Activated naive CD4-positive, alpha-beta T cell treated with anti-CD3 and anti-CD28 coated beads, Interleukin-2, amount 50 U/mL, for 72 hours (primary cell): ENCODE data around the gene CEP135. TPM values are rescaled to one million over a fixed set of nuclear protein-coding genes. Genes with fewer than 3 reads are reported as not detected.
"Not testable (repeated sequence)": the region's sequence is repeated elsewhere in the genome, so short reads cannot be mapped to it uniquely, and the experiment has no call there.

ENCODE experiments used
- ATAC-seq, 2 donors: fragments of 150-1000 bp; cut with Tn5 transposase; 2 replicates each; pipeline ENCODE4 v1.10.0; 2021; ENCODE audit warnings: mild to moderate bottlenecking in 2 of 2, moderate library complexity in 2 of 2
- DNase-seq, 2 donors: peaks; one replicate each; pipeline ENCODE4 v3.0.0; 2021 to 2022; ENCODE audit warnings: low spot score in 2 of 2
- H3K27ac Mint-ChIP-seq, 2 donors: one replicate each; pipeline ENCODE4 v1.8.0; 2022; ENCODE audit warnings: mild to moderate bottlenecking in 2 of 2, mixed read lengths in 2 of 2
- H3K36me3 Mint-ChIP-seq, 2 donors: one replicate each; pipeline ENCODE4 v1.8.0; 2022; ENCODE audit warnings: mixed read lengths in 2 of 2
- H3K9me3 Mint-ChIP-seq, 2 donors: one replicate each; pipeline ENCODE4 v1.8.0; 2022; ENCODE audit warnings: mixed read lengths in 2 of 2
- total RNA-seq, 2 donors: library from RNA; stranded (reverse); gene quantifications; one replicate each; pipeline ENCODE4 v1.2.3, GENCODE V29; 2022

Gene CEP135
- total RNA-seq, 2 donors from 2014 or later, result 15.9 to 17.3 TPM

GRCh38 chr4:55966324-55966723, 17.6 kb downstream of the CEP135 start:
- ATAC-seq, H3K9me3 Mint-ChIP-seq, H3K27ac Mint-ChIP-seq, DNase-seq: not testable (repeated sequence)
- H3K36me3 Mint-ChIP-seq, result peaks cover 0 to 20% of the 10 kb centered on the region in 2 donors

DNA sequence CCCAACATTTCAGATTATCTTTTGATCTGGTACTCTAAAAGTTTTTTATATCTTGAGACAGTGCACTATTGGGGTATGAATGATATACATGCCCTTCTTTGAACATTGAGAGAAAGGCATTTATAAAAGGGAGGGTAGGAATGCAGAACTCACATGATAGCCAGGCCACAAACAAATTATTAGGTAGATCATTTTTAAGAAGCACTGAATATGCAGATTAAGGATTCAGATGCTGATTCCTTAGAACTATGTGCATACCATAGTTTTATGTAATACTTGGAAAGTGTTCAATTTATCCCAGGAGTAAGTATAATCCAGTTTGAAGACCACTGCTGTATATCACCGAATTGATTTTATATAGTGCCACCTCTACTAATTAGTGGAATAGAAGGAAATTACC, 18.6 kb downstream of the CEP135 start:
- H3K9me3 Mint-ChIP-seq, result no peaks in the 10 kb centered on the region
- peaks cover 0 to 15% of the 10 kb centered on the region in 2 donors for H3K36me3 Mint-ChIP-seq
- DNase-seq, result no peak
- ATAC-seq, result no peak
- no peak overlapping the region for H3K27ac Mint-ChIP-seq

GRCh38 chr4:55973650-55974049, 24.9 kb downstream of the CEP135 start:
- no peak for DNase-seq
- no peak for ATAC-seq
- H3K27ac Mint-ChIP-seq, result no peak overlapping the region
- peaks cover 0 to 18% of the 10 kb centered on the region in 2 donors for H3K36me3 Mint-ChIP-seq
- no peaks in the 10 kb centered on the region for H3K9me3 Mint-ChIP-seq

DNA sequence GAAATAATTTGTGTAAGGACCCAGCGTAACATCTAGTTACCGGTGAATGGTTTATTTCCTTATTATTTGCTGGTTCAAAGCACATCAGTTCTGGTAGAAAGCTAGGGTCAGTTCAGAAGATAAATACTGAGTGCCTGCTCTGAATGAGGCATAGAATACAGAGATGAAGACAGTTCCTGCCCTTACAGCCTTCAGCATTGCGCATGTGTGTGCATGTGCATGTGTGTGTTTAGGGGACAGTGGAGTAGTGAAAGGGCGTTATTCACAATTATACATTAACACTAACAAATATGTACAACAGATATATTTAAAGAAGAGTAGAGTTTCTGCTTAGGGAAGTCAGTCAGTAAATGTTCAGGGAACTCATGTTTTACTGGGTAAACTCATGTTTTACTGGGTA, 29.1 kb downstream of the CEP135 start:
- DNase-seq (no peak), ATAC-seq (no peak)
- H3K27ac Mint-ChIP-seq, result no peak overlapping the region
- no peaks in the 10 kb centered on the region for H3K9me3 Mint-ChIP-seq
- H3K36me3 Mint-ChIP-seq, result peaks cover 14 to 17% of the 10 kb centered on the region in 2 donors

DNA sequence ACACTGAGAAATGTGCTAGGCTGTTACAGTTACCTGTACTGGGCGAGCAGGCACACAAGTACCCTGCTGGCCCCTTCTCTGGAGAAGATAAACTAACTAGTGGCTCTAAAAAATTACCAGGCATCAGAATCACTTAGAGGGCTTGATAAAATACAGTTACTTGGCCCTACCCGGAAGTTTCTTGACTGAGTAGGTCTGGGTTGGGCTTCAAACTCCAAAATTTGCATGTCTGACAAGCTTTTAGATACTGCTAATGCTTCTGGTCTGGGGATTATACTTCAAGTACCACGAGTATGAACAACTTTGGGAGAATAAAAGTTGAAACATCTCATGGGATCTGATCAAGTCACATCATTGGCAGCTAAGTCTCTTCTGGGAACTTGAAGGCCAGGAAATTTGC, 30.8 kb downstream of the CEP135 start:
- ATAC-seq (no peak), DNase-seq (no peak)
- no peak overlapping the region for H3K27ac Mint-ChIP-seq
- H3K9me3 Mint-ChIP-seq, result no peaks in the 10 kb centered on the region
- peaks cover 8 to 14% of the 10 kb centered on the region in 2 donors for H3K36me3 Mint-ChIP-seq

- no peak for DNase-seq
- Mint-ChIP-seq H3K36me3 (peaks cover under 1 to 14% of the 10 kb centered on the region in 2 donors), H3K27ac (no peak overlapping the region), H3K9me3 (no peaks in the 10 kb centered on the region)
- ATAC-seq, result peak in 1 of 2 donors; percentile 16
Observed at GRCh38 chr4:55980725-55981124, 32.0 kb downstream of the CEP135 start.

DNA sequence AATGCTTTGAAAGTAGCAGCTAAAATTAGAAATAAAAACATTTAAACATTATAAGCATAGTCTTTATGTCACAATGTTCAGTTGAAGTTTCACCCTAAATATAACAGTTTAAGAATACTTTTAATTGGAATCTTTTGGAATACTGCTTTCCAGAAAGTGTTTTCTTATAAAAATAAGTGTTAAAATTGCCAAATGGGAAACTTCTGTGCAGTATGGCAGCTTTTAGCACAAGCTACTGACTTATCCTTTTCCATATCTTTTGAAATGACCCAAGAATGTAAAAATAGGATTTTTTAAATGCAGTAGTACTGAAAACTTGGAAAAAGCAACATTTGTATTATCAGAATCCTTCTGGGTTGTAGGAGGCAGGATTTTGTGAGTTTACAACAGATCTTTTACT, 34.2 kb downstream of the CEP135 start:
- no peak for ATAC-seq
- no peak for DNase-seq
- Mint-ChIP-seq H3K9me3 (no peaks in the 10 kb centered on the region), H3K27ac (no peak overlapping the region), H3K36me3 (peaks cover 0 to 14% of the 10 kb centered on the region in 2 donors)

DNA sequence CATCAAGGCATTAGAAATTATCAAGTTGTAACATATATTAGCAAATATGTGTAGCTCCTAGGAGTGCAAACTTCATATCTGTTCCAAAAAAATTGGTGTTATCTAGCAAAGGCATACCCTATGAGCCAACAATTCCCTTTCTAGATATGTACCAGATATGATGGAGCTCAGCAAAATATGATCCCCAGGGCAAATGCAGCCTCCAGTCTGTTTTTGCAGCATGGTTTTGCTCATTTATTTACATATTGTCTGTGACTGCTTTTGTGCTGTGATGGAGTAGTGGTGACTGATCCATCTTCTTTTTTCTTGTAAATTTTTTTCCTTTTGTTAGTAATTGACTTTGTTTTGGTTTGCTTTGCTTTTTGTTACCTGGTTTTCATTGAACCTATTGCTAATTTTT, 41.0 kb downstream of the CEP135 start:
- Mint-ChIP-seq H3K36me3 (peaks cover 0 to 15% of the 10 kb centered on the region in 2 donors), H3K27ac (no peak overlapping the region), H3K9me3 (no peaks in the 10 kb centered on the region)
- ATAC-seq (no peak), DNase-seq (no peak)

GRCh38 chr4:55993994-55994663, 45.4 kb downstream of the CEP135 start:
- DNase-seq, result peak in 1 of 2 donors; percentile 27
- peak; percentile 96 to 97 for ATAC-seq
- Mint-ChIP-seq H3K9me3 (no peaks in the 10 kb centered on the region), H3K27ac (peak overlapping the region in 1 of 2 donors; percentile 86), H3K36me3 (peaks cover 14 to 26% of the 10 kb centered on the region in 2 donors)

GRCh38 chr4:55996646-55997045, 47.9 kb downstream of the CEP135 start:
- Mint-ChIP-seq H3K36me3 (peaks cover 28 to 47% of the 10 kb centered on the region in 2 donors), H3K9me3 (peaks cover 3 to 4% of the 10 kb centered on the region in 2 donors), H3K27ac (peak overlapping the region in 1 of 2 donors; percentile 15)
- DNase-seq, result no peak
- ATAC-seq, result no peak

DNA sequence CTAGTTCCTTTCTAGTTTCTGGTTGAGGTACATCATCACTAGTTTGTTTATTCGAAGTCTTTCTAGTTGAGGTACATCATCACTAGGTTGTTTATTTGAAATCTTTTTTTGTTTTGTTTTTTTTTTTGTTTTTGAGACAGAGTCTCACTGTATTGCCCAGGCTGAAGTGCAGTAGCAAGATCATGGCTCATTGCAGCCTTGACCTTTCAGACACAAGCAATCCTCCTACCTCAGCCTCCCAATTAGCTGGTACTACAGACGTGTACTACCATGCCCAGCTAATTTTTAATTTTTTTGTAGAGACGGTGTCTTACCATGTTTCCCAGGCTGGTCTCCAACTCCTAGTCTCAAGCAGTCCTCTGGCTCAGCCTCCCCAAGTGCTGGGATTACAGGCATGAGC, 54.9 kb downstream of the CEP135 start:
- no peak for DNase-seq
- H3K36me3 Mint-ChIP-seq, result peaks cover 53 to 57% of the 10 kb centered on the region in 2 donors
- no peak for ATAC-seq
- H3K9me3 Mint-ChIP-seq, result peaks cover 3 to 13% of the 10 kb centered on the region in 2 donors
- no peak overlapping the region for H3K27ac Mint-ChIP-seq

DNA sequence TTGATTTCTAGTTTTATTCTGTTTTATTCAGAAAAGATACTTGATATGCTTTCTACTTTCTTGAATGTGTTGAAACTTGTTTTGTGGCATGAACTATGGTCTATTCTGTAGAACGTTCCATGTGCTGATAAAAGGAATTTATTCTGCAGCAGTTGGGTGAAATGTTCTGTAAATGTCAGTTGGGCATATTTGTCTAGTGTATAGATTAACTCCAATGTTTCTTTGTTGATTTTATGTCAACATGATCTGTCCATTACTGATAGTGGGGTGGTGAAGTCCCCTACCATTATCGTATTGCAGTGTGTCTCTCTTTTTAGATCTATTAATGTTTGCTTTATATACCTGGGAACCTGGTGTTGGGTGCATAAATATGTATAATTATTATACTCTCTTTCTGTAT, 55.5 kb downstream of the CEP135 start:
- H3K27ac Mint-ChIP-seq, result no peak overlapping the region
- DNase-seq (no peak), ATAC-seq (no peak)
- H3K9me3 Mint-ChIP-seq, result peaks cover 3 to 13% of the 10 kb centered on the region in 2 donors
- peaks cover 52 to 55% of the 10 kb centered on the region in 2 donors for H3K36me3 Mint-ChIP-seq

GRCh38 chr4:56007154-56007553, 58.4 kb downstream of the CEP135 start:
- no peak for DNase-seq
- ATAC-seq, result no peak
- Mint-ChIP-seq H3K36me3 (peaks cover 29 to 33% of the 10 kb centered on the region in 2 donors), H3K27ac (peak overlapping the region in 1 of 2 donors; percentile 44), H3K9me3 (peaks cover 0 to 8% of the 10 kb centered on the region in 2 donors)

GRCh38 chr4:56008206-56008605, 59.5 kb downstream of the CEP135 start:
- ATAC-seq, result no peak
- no peak for DNase-seq
- Mint-ChIP-seq H3K9me3 (peaks cover 0 to 8% of the 10 kb centered on the region in 2 donors), H3K27ac (no peak overlapping the region), H3K36me3 (peaks cover 24 to 30% of the 10 kb centered on the region in 2 donors)

DNA sequence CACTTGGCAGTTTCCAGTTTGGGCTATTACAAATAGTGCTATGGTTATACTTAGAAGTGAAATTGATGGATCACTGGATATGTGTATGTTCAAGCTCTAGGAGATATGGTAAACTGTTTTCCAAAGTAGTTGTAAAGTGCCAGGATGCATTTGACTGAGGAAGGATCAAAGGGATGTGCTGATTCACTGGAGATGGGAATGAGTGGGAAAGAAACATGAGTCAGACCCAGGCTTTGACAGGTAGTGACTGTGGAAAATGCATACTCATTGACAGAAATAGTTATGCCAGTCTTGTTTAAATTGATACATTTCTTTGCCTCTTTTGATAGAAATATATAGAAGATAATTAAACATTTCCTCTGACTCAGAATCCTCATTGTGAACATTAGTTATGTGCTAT, 77.9 kb downstream of the CEP135 start:
- H3K27ac Mint-ChIP-seq, result peak overlapping the region; percentile 9 to 22
- ATAC-seq (no peak), DNase-seq (no peak)
- peaks cover 42 to 47% of the 10 kb centered on the region in 2 donors for H3K36me3 Mint-ChIP-seq
- no peaks in the 10 kb centered on the region for H3K9me3 Mint-ChIP-seq

- no peak for ATAC-seq
- DNase-seq, result no peak
- peaks cover 37 to 42% of the 10 kb centered on the region in 2 donors for H3K36me3 Mint-ChIP-seq
- H3K9me3 Mint-ChIP-seq, result no peaks in the 10 kb centered on the region
- no peak overlapping the region for H3K27ac Mint-ChIP-seq
Observed at GRCh38 chr4:56028165-56028564, 79.4 kb downstream of the CEP135 start.

DNA sequence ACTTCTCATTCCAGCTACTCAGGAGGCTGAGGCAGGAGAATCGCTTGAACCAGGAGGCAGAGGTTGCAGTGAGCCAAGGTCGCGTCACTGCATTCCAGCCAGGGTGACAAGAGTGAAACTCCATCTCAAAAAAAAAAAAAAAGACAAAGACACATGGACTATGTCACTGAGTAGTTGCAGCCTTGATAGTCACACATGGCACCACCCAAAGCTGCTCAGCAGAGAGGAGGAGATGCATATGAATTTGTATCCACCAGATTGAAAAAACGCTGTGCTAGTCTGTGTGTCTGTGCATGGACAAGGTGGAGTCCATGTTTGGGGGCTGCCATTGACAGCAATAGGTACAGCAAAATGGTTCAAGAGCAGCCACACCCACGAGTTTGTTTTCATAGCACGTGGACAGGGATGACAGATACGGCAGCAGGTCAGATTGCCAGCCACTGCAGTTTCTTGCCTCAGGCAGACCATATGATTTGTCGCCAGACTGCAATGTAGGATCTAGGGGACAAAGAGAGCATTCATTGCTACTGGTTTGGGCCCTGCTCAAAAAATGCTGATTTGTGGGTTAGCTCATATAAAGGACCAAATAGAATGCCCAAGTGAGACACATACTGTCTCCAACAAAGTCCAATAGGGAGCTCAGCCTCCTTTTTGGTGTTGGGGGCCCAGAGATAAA, 89.9 kb downstream of the CEP135 start:
- Mint-ChIP-seq H3K9me3 (peaks cover 0 to 4% of the 10 kb centered on the region in 2 donors), H3K27ac (no peak overlapping the region), H3K36me3 (no peaks in the 10 kb centered on the region)
- no peak for DNase-seq
- ATAC-seq, result no peak

DNA sequence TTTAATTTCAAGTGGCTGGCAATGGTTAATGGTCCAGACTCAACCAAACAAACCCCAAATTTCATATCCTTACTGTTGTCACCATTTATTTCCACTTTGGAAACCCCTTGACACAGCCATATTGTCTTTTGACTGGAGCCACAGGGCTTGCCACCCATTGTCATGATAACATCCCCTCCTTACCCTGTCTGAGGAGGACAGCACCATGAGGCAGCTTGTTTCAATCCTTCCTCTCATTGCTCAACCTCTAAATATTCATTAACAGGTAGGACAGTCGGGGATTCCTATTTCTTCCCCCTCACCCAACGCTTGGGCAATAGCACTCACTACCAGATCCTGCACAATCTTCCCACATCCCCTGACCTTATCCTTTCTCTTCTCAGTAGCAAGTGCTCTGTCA, 92.1 kb downstream of the CEP135 start:
- ATAC-seq, result no peak
- no peaks in the 10 kb centered on the region for H3K36me3 Mint-ChIP-seq
- no peak overlapping the region for H3K27ac Mint-ChIP-seq
- H3K9me3 Mint-ChIP-seq, result peaks cover 0 to 2% of the 10 kb centered on the region in 2 donors
- no peak for DNase-seq
